MCF 10A (cell line): ENCODE measurements around the gene NME3. TPM values are rescaled to one million over a fixed set of nuclear protein-coding genes. Genes with fewer than 3 reads are reported as not detected.

Source experiments
- BruUV-seq: library from RNA; stranded (reverse); fragments of 400-500 nt; replicated peaks from 2 replicates; lab custom pipeline; 2021; lab: Mats Ljungman, UMichigan
- CTCF ChIA-PET: fragments of 300-600 bp; sonication (Branson Sonifier 250); formaldehyde crosslinking; extraction: SDS; loops from one replicate; lab custom pipeline; 2021; ENCODE audit warnings: antibody characterized with exemption, inconsistent platforms; lab: Yijun Ruan, JAX
- POLR2A ChIA-PET: fragments of 300-600, 350-650 bp; sonication (Branson Sonifier 250); formaldehyde crosslinking; extraction: SDS; loops from one replicate; lab custom pipeline; 2020; ENCODE audit warnings: antibody characterized with exemption, inconsistent platforms; lab: Yijun Ruan, JAX
- DNase-seq: peaks from one replicate; pipeline ENCODE4 v3.0.0-alpha.2; 2018; ENCODE audit not compliant: unreplicated experiment
- H3K27ac Mint-ChIP-seq: one replicate; pipeline ENCODE4 v1.8.0; 2022; ENCODE audit warnings: mild to moderate bottlenecking, low read depth, mixed read lengths; ENCODE audit not compliant: unreplicated experiment
- H3K27me3 Mint-ChIP-seq: one replicate; pipeline ENCODE4 v1.8.0; 2022; ENCODE audit warnings: mixed read lengths; ENCODE audit not compliant: insufficient read depth, unreplicated experiment
- H3K36me3 Mint-ChIP-seq: one replicate; pipeline ENCODE4 v1.8.0; 2022; ENCODE audit warnings: mild to moderate bottlenecking, moderate library complexity, mixed read lengths; ENCODE audit not compliant: insufficient read depth, unreplicated experiment
- H3K4me1 Mint-ChIP-seq: one replicate; pipeline ENCODE4 v1.8.0; 2022; ENCODE audit warnings: mixed read lengths; ENCODE audit not compliant: insufficient read depth, unreplicated experiment
- H3K4me3 Mint-ChIP-seq: one replicate; pipeline ENCODE4 v1.8.0; 2022; ENCODE audit warnings: mild to moderate bottlenecking, moderate library complexity, mixed read lengths; ENCODE audit not compliant: unreplicated experiment
- H3K9me3 Mint-ChIP-seq: one replicate; pipeline ENCODE4 v1.8.0; 2022; ENCODE audit warnings: mixed read lengths; ENCODE audit not compliant: unreplicated experiment
- CTCF ChIP-seq: fragments of 200-600 bp; IDR thresholded peaks from one replicate; pipeline ENCODE4 v1.8.0; 2022; ENCODE audit warnings: antibody characterized with exemption, mild to moderate bottlenecking; ENCODE audit not compliant: unreplicated experiment
- intact Hi-C: fragments of 100-400 bp; cut with micrococcal nuclease; formaldehyde crosslinking; loops from 2 replicates; pipeline ENCODE4 v1.14.1; 2022
- total RNA-seq: library from RNA; stranded (reverse); gene quantifications from 2 replicates; pipeline ENCODE4 v1.2.3, GENCODE V29; 2022

The NME3 gene
- total RNA-seq, 1 experiment from 2014 or later: 44.0 TPM

GRCh38 chr16:1780677-1781072, 9.3 kb upstream of the NME3 start:
- Mint-ChIP-seq H3K36me3 (peaks cover 65% of the 10 kb centered on the region), H3K27me3 (no peaks in the 10 kb centered on the region), H3K4me1 (peaks cover 9% of the 10 kb centered on the region), H3K4me3 (peak overlapping the region; percentile 88), H3K9me3 (no peaks in the 10 kb centered on the region), H3K27ac (no peak overlapping the region)
- intact Hi-C loops: no loop called here
- TSS peak; percentile 49 for BruUV-seq
- no peak for DNase-seq
- no peak for TF ChIP-seq CTCF
- CTCF ChIA-PET: interaction anchor here (1.3 kb wide), 1 partner anchor 73 kb away, joined by 3 read pairs; no protein-coding TSS in a partner anchor
- POLR2A ChIA-PET: interaction anchor here (0.7 to 6.1 kb wide), 7 partner anchors 9 to 185 kb away, joined by 3 to 137 read pairs (median 5); partner anchors contain the start of genes EME2, MAPK8IP3, MRPS34 and NME3

GRCh38 chr16:1779741-1780676, 8.7 kb upstream of the NME3 start:
- no peak overlapping the region for H3K27ac Mint-ChIP-seq
- H3K27me3 Mint-ChIP-seq: no peaks in the 10 kb centered on the region
- no peak for DNase-seq
- TF ChIP-seq CTCF: no peak
- peaks cover 65% of the 10 kb centered on the region for H3K36me3 Mint-ChIP-seq
- CTCF ChIA-PET: interaction anchor here (1.3 kb wide), 1 partner anchor 73 kb away, joined by 3 read pairs; no protein-coding TSS in a partner anchor
- intact Hi-C loops: no loop called here
- H3K4me3 Mint-ChIP-seq: peak overlapping the region; percentile 88
- H3K4me1 Mint-ChIP-seq: peaks cover 6% of the 10 kb centered on the region
- no peaks in the 10 kb centered on the region for H3K9me3 Mint-ChIP-seq
- BruUV-seq: no TSS peak
- POLR2A ChIA-PET: interaction anchor here (0.6 to 6.1 kb wide), 7 partner anchors 9 to 359 kb away, joined by 3 to 137 read pairs (median 4); partner anchors contain the start of genes EME2, MAPK8IP3, MRPS34 and NME3

- Mint-ChIP-seq H3K27me3 (no peaks in the 10 kb centered on the region), H3K9me3 (no peaks in the 10 kb centered on the region), H3K4me1 (peaks cover 4% of the 10 kb centered on the region), H3K27ac (no peak overlapping the region), H3K4me3 (no peak overlapping the region), H3K36me3 (peaks cover 65% of the 10 kb centered on the region)
- POLR2A ChIA-PET: interaction anchor here (0.6 to 6.1 kb wide), 4 partner anchors 8 to 375 kb away, joined by 3 to 137 read pairs (median 4); partner anchors contain the start of genes EME2, MRPS34 and NME3
- no peak for DNase-seq
- CTCF ChIA-PET: interaction anchor here (1.1 to 1.3 kb wide), 2 partner anchors 34 to 72 kb away, joined by 3 read pairs; no protein-coding TSS in a partner anchor
- no peak for TF ChIP-seq CTCF
- BruUV-seq: no TSS peak
- intact Hi-C loops: no loop called here
Observed at GRCh38 chr16:1779234-1779701, 7.9 kb upstream of the NME3 start.
